HepG2 (cell line): Measurements from ENCODE around the gene NOL4L. TPM values are rescaled to one million over a fixed set of nuclear protein-coding genes. Genes with fewer than 3 reads are reported as not detected.

Experiments
- CENPX ChIP-seq: sonication (generic); formaldehyde crosslinking; IDR thresholded peaks from 2 replicates; pipeline ENCODE4 v1.9.0; 2021; ENCODE audit warnings: mild to moderate bottlenecking, missing genetic modification reagents, moderate library complexity
- ETV6 ChIP-seq: sonication (generic); formaldehyde crosslinking; conservative IDR thresholded peaks from 2 replicates; pipeline ENCODE4 v1.4.0; 2020; ENCODE audit warnings: missing genetic modification reagents
- FOXP1 ChIP-seq, 2 experiments: fragments of 450-650 bp in 1 of 2; IDR thresholded peaks; 2 replicates each; pipeline ENCODE4 v1.6.1; 2017 to 2018; ENCODE audit warnings: antibody characterized with exemption in 1 of 2
- FUBP1 ChIP-seq: sonication (generic); formaldehyde crosslinking; IDR thresholded peaks from 2 replicates; pipeline ENCODE4 v1.5.1; 2020; ENCODE audit warnings: missing genetic modification reagents, mild to moderate bottlenecking, borderline replicate concordance
- HINFP ChIP-seq: sonication (generic); formaldehyde crosslinking; IDR thresholded peaks from 2 replicates; pipeline ENCODE4 v1.4.0; 2020; ENCODE audit warnings: low read depth, mild to moderate bottlenecking, missing genetic modification reagents
- HMGA1 ChIP-seq: sonication (generic); formaldehyde crosslinking; conservative IDR thresholded peaks from 2 replicates; pipeline ENCODE4 v1.4.0; 2020; ENCODE audit warnings: missing genetic modification reagents
- IRF2 ChIP-seq: IDR thresholded peaks from 2 replicates; pipeline ENCODE4 v1.6.1; 2018; ENCODE audit warnings: missing genetic modification reagents, missing compliant biosample characterization
- KLF12 ChIP-seq: sonication (generic); formaldehyde crosslinking; IDR thresholded peaks from 2 replicates; pipeline ENCODE4 v1.4.0; 2020; ENCODE audit warnings: missing genetic modification reagents, borderline replicate concordance
- LBX2 ChIP-seq: sonication (generic); formaldehyde crosslinking; IDR thresholded peaks from 2 replicates; pipeline ENCODE4 v1.5.0; 2020; ENCODE audit warnings: missing genetic modification reagents, mild to moderate bottlenecking, borderline replicate concordance
- MNT ChIP-seq: fragments of 450-650 bp; IDR thresholded peaks from 2 replicates; pipeline ENCODE4 v1.6.1; 2016
- PITX1 ChIP-seq: sonication (generic); formaldehyde crosslinking; IDR thresholded peaks from 2 replicates; pipeline ENCODE4 v1.5.1; 2020; ENCODE audit warnings: mild to moderate bottlenecking, missing genetic modification reagents
- RORA ChIP-seq: sonication (generic); formaldehyde crosslinking; IDR thresholded peaks from 2 replicates; pipeline ENCODE4 v1.5.0; 2020; ENCODE audit warnings: mild to moderate bottlenecking, missing genetic modification reagents, moderate library complexity
- XBP1 ChIP-seq: sonication (generic); formaldehyde crosslinking; IDR thresholded peaks from 2 replicates; pipeline ENCODE4 v1.5.0; 2020; ENCODE audit warnings: missing genetic modification reagents
- ZBTB42 ChIP-seq: sonication (generic); formaldehyde crosslinking; IDR thresholded peaks from 2 replicates; pipeline ENCODE4 v1.5.0; 2020; ENCODE audit warnings: mild to moderate bottlenecking, missing genetic modification reagents
- ZFP41 ChIP-seq: sonication (generic); formaldehyde crosslinking; IDR thresholded peaks from 2 replicates; pipeline ENCODE4 v1.4.0; 2020; ENCODE audit warnings: mild to moderate bottlenecking, missing genetic modification reagents, borderline replicate concordance
- ZFP90 ChIP-seq: sonication (generic); formaldehyde crosslinking; IDR thresholded peaks from 2 replicates; pipeline ENCODE4 v1.8.0; 2022; ENCODE audit warnings: missing genetic modification reagents, mild to moderate bottlenecking, inconsistent platforms, borderline replicate concordance
- ZNF121 ChIP-seq: sonication (generic); formaldehyde crosslinking; IDR thresholded peaks from 2 replicates; pipeline ENCODE4 v1.5.0; 2020; ENCODE audit warnings: mild to moderate bottlenecking, missing genetic modification reagents
- ZNF256 ChIP-seq: sonication (generic); formaldehyde crosslinking; conservative IDR thresholded peaks from 2 replicates; pipeline ENCODE4 v1.4.0; 2020; ENCODE audit warnings: missing genetic modification reagents
- ZNF260 ChIP-seq: sonication (generic); formaldehyde crosslinking; IDR thresholded peaks from 2 replicates; pipeline ENCODE4 v1.4.0; 2020; ENCODE audit warnings: missing genetic modification reagents, low read depth, mild to moderate bottlenecking, borderline replicate concordance
- ZNF326 ChIP-seq: sonication (generic); formaldehyde crosslinking; IDR thresholded peaks from 2 replicates; pipeline ENCODE4 v1.4.0; 2020; ENCODE audit warnings: missing genetic modification reagents, borderline replicate concordance
- ZNF33B ChIP-seq: sonication (generic); formaldehyde crosslinking; IDR thresholded peaks from 2 replicates; pipeline ENCODE4 v1.5.1; 2020; ENCODE audit warnings: mild to moderate bottlenecking, missing genetic modification reagents
- ZNF468 ChIP-seq: sonication (generic); formaldehyde crosslinking; IDR thresholded peaks from 2 replicates; pipeline ENCODE4 v1.8.0; 2022; ENCODE audit warnings: mild to moderate bottlenecking, moderate library complexity, missing genetic modification reagents
- ZNF484 ChIP-seq: sonication (generic); formaldehyde crosslinking; IDR thresholded peaks from 2 replicates; pipeline ENCODE4 v1.5.1; 2020; ENCODE audit warnings: mild to moderate bottlenecking, low read depth, missing genetic modification reagents, borderline replicate concordance
- ZNF766 ChIP-seq: sonication (generic); formaldehyde crosslinking; IDR thresholded peaks from 2 replicates; pipeline ENCODE4 v1.5.0; 2020; ENCODE audit warnings: missing genetic modification reagents, borderline replicate concordance
- ZNF776 ChIP-seq: sonication (generic); formaldehyde crosslinking; IDR thresholded peaks from 2 replicates; pipeline ENCODE4 v1.4.0; 2020; ENCODE audit warnings: mild to moderate bottlenecking, missing genetic modification reagents
- polyA plus RNA-seq, 8 experiments: library from polyadenylated mRNA; depleted of rRNA in 3 of 8; stranded (reverse) in 7 of 8; unstranded in 1 of 8; fragments of >200 nt; fragmentation: Illumina TruSeq in 4 of 8; extraction: Trizol in 4 of 8; gene quantifications; 2 replicates each; pipeline versions ENCODE4 v1.2.1 to v1.2.3, GENCODE V29; 2011 to 2016; ENCODE audit warnings: low read depth in 4 of 8, missing spikeins in 1 of 8, mixed read lengths in 1 of 8; ENCODE audit not compliant: insufficient read depth in 1 of 8
- total RNA-seq, 5 experiments: library from RNA; depleted of rRNA; stranded (reverse); fragments of >200 nt; fragmentation: Illumina TruSeq; extraction: Trizol; gene quantifications; 2 replicates each; pipeline ENCODE4 v1.2.3, GENCODE V29; 2016; ENCODE audit warnings: low read depth in 1 of 5

NOL4L gene
- total and polyA plus RNA-seq, 2 of the 13 experiments (the other 11 are each of a cell fraction or from before 2014, with no cell fraction given): 16.6 to 35.4 TPM

- TF ChIP-seq LBX2 (CRISPR knock-in tag) (no peak; the same call in 1 of the 2 replicates), ZNF484 (CRISPR knock-in tag) (no peak), CENPX (no peak), ETV6 (CRISPR knock-in tag) (0 out of 2 replicates have a peak, but pooled peaks have one; percentile 72), MNT (no peak), ZNF121 (CRISPR knock-in tag) (no peak), ZFP90 (CRISPR knock-in tag) (no peak), ZBTB42 (no peak), ZNF468 (no peak), ZNF33B (no peak), HINFP (CRISPR knock-in tag) (peak; percentile 33; the same call in 1 of the 2 replicates), KLF12 (CRISPR knock-in tag) (peak; percentile 74; the same call in 1 of the 2 replicates), IRF2 (peak; percentile 49; the same call in 1 of the 2 replicates), RORA (no peak), HMGA1 (CRISPR knock-in tag) (no peak), FOXP1 (IDR thresholded peaks at IDR 0.05) (no peak), FOXP1 (CRISPR knock-in tag; IDR thresholded peaks at IDR 0.05) (no peak), PITX1 (CRISPR knock-in tag) (peak; percentile 31; the same call in 1 of the 2 replicates), ZNF256 (no peak), ZNF766 (CRISPR knock-in tag) (no peak), ZNF776 (peak; percentile 65), ZFP41 (CRISPR knock-in tag) (no peak), XBP1 (CRISPR knock-in tag) (no peak), FUBP1 (CRISPR knock-in tag) (no peak), ZNF260 (CRISPR knock-in tag) (no peak), ZNF326 (CRISPR knock-in tag) (no peak)
These were observed 102.5 kb downstream of the NOL4L start (continued) for GRCh38 chr20:32482442-32483261.
